Measurements from ENCODE around the gene UROC1.

DNA sequence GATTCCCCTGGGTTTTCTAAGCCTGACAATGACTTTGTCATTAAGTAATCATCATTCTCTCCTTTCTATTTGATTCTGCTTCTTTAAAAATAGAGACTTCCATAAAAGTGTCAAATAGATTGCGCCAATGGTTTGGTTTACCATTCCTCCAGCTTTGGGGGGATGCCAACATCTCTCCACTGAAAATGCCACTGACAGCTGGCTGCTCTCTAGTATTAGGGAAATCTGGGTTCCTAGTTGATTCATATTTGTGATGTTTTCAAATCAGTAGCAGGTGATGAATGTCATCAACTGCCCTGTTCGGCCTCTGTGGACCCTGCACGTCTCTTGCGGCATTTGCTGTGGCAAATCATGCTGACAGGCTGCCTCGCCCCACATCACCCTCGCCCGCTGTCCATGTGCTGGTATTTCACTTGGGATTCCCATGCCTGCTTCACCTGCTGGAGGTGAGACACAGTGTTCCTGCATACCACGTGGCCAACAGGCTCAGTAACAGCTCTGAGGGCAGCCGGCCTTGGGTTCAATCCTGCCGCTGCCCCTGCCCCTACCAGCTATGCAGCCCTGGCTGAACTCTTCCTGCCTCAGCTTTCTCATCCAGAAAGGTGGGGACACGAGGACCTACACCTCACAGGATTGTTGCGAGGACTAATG lies 70.0 kb downstream of the UROC1 start:
- no peak for TF ChIP-seq POLR2AphosphoS5 (IDR thresholded peaks at IDR 0.05)
- TF ChIP-seq POLR2A (IDR thresholded peaks at IDR 0.05): no peak
- TF ChIP-seq, protein P1, sequence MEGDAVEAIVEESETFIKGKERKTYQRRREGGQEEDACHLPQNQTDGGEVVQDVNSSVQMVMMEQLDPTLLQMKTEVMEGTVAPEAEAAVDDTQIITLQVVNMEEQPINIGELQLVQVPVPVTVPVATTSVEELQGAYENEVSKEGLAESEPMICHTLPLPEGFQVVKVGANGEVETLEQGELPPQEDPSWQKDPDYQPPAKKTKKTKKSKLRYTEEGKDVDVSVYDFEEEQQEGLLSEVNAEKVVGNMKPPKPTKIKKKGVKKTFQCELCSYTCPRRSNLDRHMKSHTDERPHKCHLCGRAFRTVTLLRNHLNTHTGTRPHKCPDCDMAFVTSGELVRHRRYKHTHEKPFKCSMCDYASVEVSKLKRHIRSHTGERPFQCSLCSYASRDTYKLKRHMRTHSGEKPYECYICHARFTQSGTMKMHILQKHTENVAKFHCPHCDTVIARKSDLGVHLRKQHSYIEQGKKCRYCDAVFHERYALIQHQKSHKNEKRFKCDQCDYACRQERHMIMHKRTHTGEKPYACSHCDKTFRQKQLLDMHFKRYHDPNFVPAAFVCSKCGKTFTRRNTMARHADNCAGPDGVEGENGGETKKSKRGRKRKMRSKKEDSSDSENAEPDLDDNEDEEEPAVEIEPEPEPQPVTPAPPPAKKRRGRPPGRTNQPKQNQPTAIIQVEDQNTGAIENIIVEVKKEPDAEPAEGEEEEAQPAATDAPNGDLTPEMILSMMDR (IDR thresholded peaks at IDR 0.05): no peak
- no peak for TF ChIP-seq EP300 (IDR thresholded peaks at IDR 0.05)

Data from stomach (tissue), 4 donors.